Sigmoid colon (tissue), 7 donors: Measurements from ENCODE around the gene MAB21L2. TPM values are rescaled to one million over a fixed set of nuclear protein-coding genes. Genes with fewer than 3 reads are reported as not detected.

Source experiments
- DNase-seq: peaks from one replicate; pipeline ENCODE4 v3.0.0-alpha.2; 2019
- H3K27ac ChIP-seq, 4 donors: fragments of 200-600 bp; sonication (generic); one replicate each; pipeline ENCODE4 v1.5.1; 2016 to 2019; ENCODE audit warnings: mild to moderate bottlenecking in 1 of 4
- H3K27me3 ChIP-seq, 3 donors: fragments of 200-600 bp; sonication (generic); one replicate each; pipeline ENCODE4 v1.5.1; 2019; ENCODE audit warnings: mild to moderate bottlenecking in 1 of 3
- H3K36me3 ChIP-seq, 4 donors: fragments of 200-600 bp; sonication (generic); one replicate each; pipeline ENCODE4 v1.5.1; 2016 to 2019
- H3K4me1 ChIP-seq, 4 donors: fragments of 200-600 bp; sonication (generic); one replicate each; pipeline ENCODE4 v1.5.1; 2017 to 2019
- H3K4me3 ChIP-seq, 4 donors: fragments of 200-600 bp; sonication (generic); one replicate each; pipeline ENCODE4 v1.5.1; 2017 to 2019; ENCODE audit warnings: mild to moderate bottlenecking in 2 of 4, moderate library complexity in 1 of 4
- H3K9me3 ChIP-seq, 4 donors: fragments of 200-600 bp in 3 of 4; sonication (generic) in 3 of 4; one replicate each; pipeline versions ENCODE4 v1.5.1 to v1.6.1; 2013 to 2019
- CTCF ChIP-seq, 4 experiments: fragments of 450-650 bp in 3 of 4; fragments of 200-600 bp in 1 of 4; IDR thresholded peaks; one replicate each; pipeline ENCODE4 v1.5.1; 2016 to 2019; ENCODE audit warnings: antibody characterized with exemption in 4 of 4, mild to moderate bottlenecking in 3 of 4, moderate library complexity in 2 of 4
- EP300 ChIP-seq, 4 donors: sonication (generic); formaldehyde crosslinking; IDR thresholded peaks; one replicate each; pipeline ENCODE4 v1.6.1; 2017; ENCODE audit warnings: antibody characterized with exemption in 4 of 4
- POLR2A ChIP-seq, 2 donors: fragments of 450-650 bp; IDR thresholded peaks; one replicate each; pipeline ENCODE4 v1.6.1; 2016; ENCODE audit warnings: antibody characterized with exemption in 2 of 2, mild to moderate bottlenecking in 2 of 2, moderate library complexity in 2 of 2
- POLR2AphosphoS5 ChIP-seq, 4 donors: sonication (generic); formaldehyde crosslinking; IDR thresholded peaks; one replicate each; pipeline ENCODE4 v1.6.1; 2017; ENCODE audit warnings: antibody characterized with exemption in 4 of 4
- WGBS, 2 donors: extraction: QIAGEN DNeasy Blood & Tissue Kit; methylation state at CpG; one replicate each; pipeline ENCODE4 v1.1.7; 2013; 5-methylcytosine and 5-hydroxymethylcytosine counted together
- intact Hi-C: fragments of 100-400 bp; cut with DNase I; formaldehyde crosslinking; loops from one replicate; pipeline ENCODE4 v1.15.1; 2023
- polyA plus RNA-seq, 3 donors: library from polyadenylated mRNA; stranded (reverse); fragments of 200-250 nt; gene quantifications; one replicate each; pipeline ENCODE4 v1.2.3, GENCODE V29; 2013
- total RNA-seq, 4 donors: library from RNA; depleted of rRNA; stranded (reverse); fragments of >200 nt; gene quantifications; one replicate each; pipeline ENCODE4 v1.1.0, GENCODE V29; 2016
- donor health status: healthy with polysubstance abuse.
- donor health status: Bipolar disorder and iron deficiency.
- donor health status: healthy.

Gene MAB21L2
- total and polyA plus RNA-seq, 7 donors = 2.3 to 693 (median 282) TPM

- Histone ChIP-seq H3K27ac (peak overlapping the region in 1 of 4 donors; percentile 19), H3K9me3 (no peaks in the 10 kb centered on the region), H3K4me1 (peaks cover 0 to 21% (median 0%) of the 10 kb centered on the region in 4 donors), H3K36me3 (no peaks in the 10 kb centered on the region), H3K4me3 (peak overlapping the region in 2 of 4 donors; percentile 6 to 28), H3K27me3 (no peaks in the 10 kb centered on the region)
- TF ChIP-seq POLR2A (IDR thresholded peaks at IDR 0.05) = no peak
- TF ChIP-seq EP300 (IDR thresholded peaks at IDR 0.05) = no peak
- no peak for TF ChIP-seq CTCF (IDR thresholded peaks at IDR 0.05)
- no peak for TF ChIP-seq POLR2AphosphoS5 (IDR thresholded peaks at IDR 0.05)
- intact Hi-C loops = no loop called here
- 22 to 24% methylated on average over 1 of the region's 1 CpG for WGBS, 2 donors
- DNase-seq = no peak
These were observed 37.1 kb downstream of the MAB21L2 start for GRCh38 chr4:150619042-150619441.

- H3K36me3 ChIP-seq = no peaks in the 10 kb centered on the region
- H3K4me3 ChIP-seq = no peak overlapping the region
- H3K27me3 ChIP-seq = no peaks in the 10 kb centered on the region
- no peaks in the 10 kb centered on the region for H3K9me3 ChIP-seq
- peaks cover 0 to 6% (median 0%) of the 10 kb centered on the region in 4 donors for H3K4me1 ChIP-seq
- intact Hi-C loops = no loop called here
- WGBS, 2 donors = 96 to 97% methylated on average over 1 of the region's 1 CpG
- no peak for TF ChIP-seq POLR2AphosphoS5 (IDR thresholded peaks at IDR 0.05)
- no peak for TF ChIP-seq EP300 (IDR thresholded peaks at IDR 0.05)
- TF ChIP-seq POLR2A (IDR thresholded peaks at IDR 0.05) = no peak
- TF ChIP-seq CTCF (IDR thresholded peaks at IDR 0.05) = no peak
- no peak overlapping the region for H3K27ac ChIP-seq
- DNase-seq = no peak
These were observed 42.1 kb downstream of the MAB21L2 start for GRCh38 chr4:150624055-150624454.

GRCh38 chr4:150625033-150625432, 43.1 kb downstream of the MAB21L2 start:
- intact Hi-C loops = no loop called here
- no peak for TF ChIP-seq CTCF (IDR thresholded peaks at IDR 0.05)
- no peak for TF ChIP-seq POLR2A (IDR thresholded peaks at IDR 0.05)
- no peak for TF ChIP-seq POLR2AphosphoS5 (IDR thresholded peaks at IDR 0.05)
- TF ChIP-seq EP300 (IDR thresholded peaks at IDR 0.05) = no peak
- no peak overlapping the region for H3K27ac ChIP-seq
- no peak overlapping the region for H3K4me3 ChIP-seq
- H3K4me1 ChIP-seq = no peaks in the 10 kb centered on the region
- no peaks in the 10 kb centered on the region for H3K27me3 ChIP-seq
- H3K9me3 ChIP-seq = no peaks in the 10 kb centered on the region
- no peaks in the 10 kb centered on the region for H3K36me3 ChIP-seq
- DNase-seq = no peak
- 95% methylated on average over 2 of the region's 2 CpGs for WGBS, 2 donors

- intact Hi-C loops = no loop called here
- WGBS, 2 donors = 93 to 97% methylated on average over 2 of the region's 2 CpGs
- Histone ChIP-seq H3K27me3 (no peaks in the 10 kb centered on the region), H3K27ac (no peak overlapping the region), H3K9me3 (no peaks in the 10 kb centered on the region), H3K36me3 (no peaks in the 10 kb centered on the region), H3K4me3 (no peak overlapping the region), H3K4me1 (no peaks in the 10 kb centered on the region)
- TF ChIP-seq POLR2A (IDR thresholded peaks at IDR 0.05) (no peak), POLR2AphosphoS5 (IDR thresholded peaks at IDR 0.05) (no peak), CTCF (IDR thresholded peaks at IDR 0.05) (no peak), EP300 (IDR thresholded peaks at IDR 0.05) (no peak)
- no peak for DNase-seq
These were observed 46.1 kb downstream of the MAB21L2 start for GRCh38 chr4:150628073-150628472.

- Histone ChIP-seq H3K9me3 (peaks cover 0 to 2% (median 0%) of the 10 kb centered on the region in 4 donors), H3K36me3 (no peaks in the 10 kb centered on the region), H3K4me3 (no peak overlapping the region), H3K27ac (no peak overlapping the region), H3K4me1 (no peaks in the 10 kb centered on the region), H3K27me3 (no peaks in the 10 kb centered on the region)
- no peak for DNase-seq
- TF ChIP-seq CTCF (IDR thresholded peaks at IDR 0.05) (no peak), POLR2AphosphoS5 (IDR thresholded peaks at IDR 0.05) (no peak), EP300 (IDR thresholded peaks at IDR 0.05) (no peak), POLR2A (IDR thresholded peaks at IDR 0.05) (no peak)
- intact Hi-C loops = no loop called here
These were observed 50.7 kb downstream of the MAB21L2 start for GRCh38 chr4:150632639-150633038.
